NK-92 treated with Interleukin-12 subunit alpha and Interleukin-12 subunit beta, amount 100 ng/mL, for 24 hours (cell line): ENCODE measurements around the gene ASCC2.
A peak's percentile ranks its signal among the peaks of the same experiment; 100 is the strongest.

Source experiments
- DNase-seq: peaks from one replicate; lab custom pipeline; 2025; lab: John Stamatoyannopoulos, UW

ASCC2 gene

GRCh38 chr22:29784451-29785361 is 53.4 kb downstream of the ASCC2 start:
- no peak for DNase-seq

- no peak for DNase-seq
Observed at GRCh38 chr22:29782061-29782845, 55.8 kb downstream of the ASCC2 start.

GRCh38 chr22:29780748-29781676 is 57.1 kb downstream of the ASCC2 start:
- no peak for DNase-seq

- no peak for DNase-seq
Observed at GRCh38 chr22:29780220-29780619, 57.9 kb downstream of the ASCC2 start.

- no peak for DNase-seq
Observed at GRCh38 chr22:29773233-29773632, 64.8 kb downstream of the ASCC2 start.

- no peak for DNase-seq
Observed at GRCh38 chr22:29772170-29772641, 65.9 kb downstream of the ASCC2 start.

- DNase-seq: no peak
Observed at GRCh38 chr22:29769723-29770321, 68.3 kb downstream of the ASCC2 start.

- DNase-seq: no peak
Observed at GRCh38 chr22:29768052-29768693, 69.9 kb downstream of the ASCC2 start.

GRCh38 chr22:29767171-29768051 is 70.7 kb downstream of the ASCC2 start, which contains the start of gene UQCR10:
Gene UQCR10, plus strand, starts transcription at chr22:29767369. Its CDS starts 30 bp downstream, at chr22:29767399.
- peak; percentile 83 for DNase-seq

- DNase-seq: peak; percentile 86
Observed at GRCh38 chr22:29766632-29767170, 71.4 kb downstream of the ASCC2 start, which contains the start of gene ZMAT5. Gene ZMAT5, minus strand, starts transcription at chr22:29767007. Its CDS starts 18,463 bp downstream, at chr22:29748544.

- DNase-seq: no peak
Observed at GRCh38 chr22:29765905-29766631, 72.0 kb downstream of the ASCC2 start.

GRCh38 chr22:29762263-29762662 is 75.8 kb downstream of the ASCC2 start:
- no peak for DNase-seq

- DNase-seq: no peak
Observed at GRCh38 chr22:29758959-29759358, 79.1 kb downstream of the ASCC2 start.

GRCh38 chr22:29758068-29758622 is 79.9 kb downstream of the ASCC2 start:
- no peak for DNase-seq

- DNase-seq: no peak
Observed at GRCh38 chr22:29757096-29757495, 81.0 kb downstream of the ASCC2 start.

- no peak for DNase-seq
Observed at GRCh38 chr22:29756341-29756740, 81.7 kb downstream of the ASCC2 start.

GRCh38 chr22:29755889-29756288 is 82.2 kb downstream of the ASCC2 start:
- no peak for DNase-seq
